DND-41 (cell line): Measurements from ENCODE around the gene NUAK2.
"Not testable (repeated sequence)": the region's sequence is repeated elsewhere in the genome, so short reads cannot be mapped to it uniquely, and the experiment has no call there.

Experiments
- ATAC-seq: fragments of 200-7000 bp; cut with Tn5 transposase; 3 replicates; pipeline ENCODE4 v1.9.1; 2021; ENCODE audit warnings: low read depth; ENCODE audit not compliant: insufficient read depth
- DNase-seq: peaks from one replicate; pipeline ENCODE4 v3.0.0-alpha.2; 2020
- H2AFZ ChIP-seq: 2 replicates; pipeline ENCODE4 v1.6.0; 2012; ENCODE audit warnings: low read depth, low read length
- H3K27ac ChIP-seq: 2 replicates; pipeline ENCODE4 v1.5.1; 2012; ENCODE audit warnings: low read length, inconsistent platforms
- H3K27me3 ChIP-seq: fragments of 200-600 bp; sonication (generic); 2 replicates; pipeline ENCODE4 v1.6.0; 2012; ENCODE audit warnings: low read length, mild to moderate bottlenecking, inconsistent platforms; ENCODE audit not compliant: insufficient read depth, poor library complexity
- H3K36me3 ChIP-seq: 2 replicates; pipeline ENCODE4 v1.5.1; 2012; ENCODE audit warnings: low read length, inconsistent platforms; ENCODE audit not compliant: insufficient read depth
- H3K4me1 ChIP-seq: 2 replicates; pipeline ENCODE4 v1.5.1; 2012; ENCODE audit warnings: mild to moderate bottlenecking, low read length; ENCODE audit not compliant: insufficient read depth
- H3K4me2 ChIP-seq: 2 replicates; pipeline ENCODE4 v1.6.0; 2012; ENCODE audit warnings: mild to moderate bottlenecking, moderate library complexity, low read length, inconsistent platforms; ENCODE audit not compliant: insufficient read depth
- H3K4me3 ChIP-seq, 2 experiments: fragments of 200-600 bp in 1 of 2; shearing (Covaris generic) in 1 of 2; 2 replicates each; pipeline ENCODE4 v1.5.1; 2012 to 2016; ENCODE audit warnings: inconsistent platforms in 2 of 2, low read length in 2 of 2, mild to moderate bottlenecking in 2 of 2, low read depth in 1 of 2, moderate library complexity in 1 of 2
- H3K79me2 ChIP-seq: 2 replicates; pipeline ENCODE4 v1.6.0; 2012; ENCODE audit warnings: low read length, inconsistent platforms; ENCODE audit not compliant: insufficient read depth
- H3K9ac ChIP-seq: 2 replicates; pipeline ENCODE4 v1.6.0; 2012; ENCODE audit warnings: low read depth, mild to moderate bottlenecking, inconsistent platforms, low read length, moderate library complexity
- H3K9me3 ChIP-seq: 2 replicates; pipeline ENCODE4 v1.5.1; 2012; ENCODE audit warnings: low read length, moderate library complexity, mild to moderate bottlenecking, inconsistent platforms; ENCODE audit not compliant: insufficient read depth, severe bottlenecking
- H4K20me1 ChIP-seq: 2 replicates; pipeline ENCODE4 v1.6.0; 2012; ENCODE audit warnings: low read length; ENCODE audit not compliant: insufficient read depth
- EZH2 ChIP-seq: IDR thresholded peaks from 3 replicates; pipeline ENCODE4 v1.6.1; 2012; ENCODE audit warnings: borderline replicate concordance, low read depth, mild to moderate bottlenecking, moderate library complexity, low read length, inconsistent platforms; ENCODE audit not compliant: severe bottlenecking
- TF ChIP-seq, protein P1 (sequence below): IDR thresholded peaks from 2 replicates; pipeline ENCODE4 v1.5.1; 2012; ENCODE audit warnings: borderline replicate concordance, low read length, moderate library complexity, mild to moderate bottlenecking; ENCODE audit not compliant: poor library complexity, severe bottlenecking; ENCODE audit errors: extremely low read depth

NUAK2 gene

DNA sequence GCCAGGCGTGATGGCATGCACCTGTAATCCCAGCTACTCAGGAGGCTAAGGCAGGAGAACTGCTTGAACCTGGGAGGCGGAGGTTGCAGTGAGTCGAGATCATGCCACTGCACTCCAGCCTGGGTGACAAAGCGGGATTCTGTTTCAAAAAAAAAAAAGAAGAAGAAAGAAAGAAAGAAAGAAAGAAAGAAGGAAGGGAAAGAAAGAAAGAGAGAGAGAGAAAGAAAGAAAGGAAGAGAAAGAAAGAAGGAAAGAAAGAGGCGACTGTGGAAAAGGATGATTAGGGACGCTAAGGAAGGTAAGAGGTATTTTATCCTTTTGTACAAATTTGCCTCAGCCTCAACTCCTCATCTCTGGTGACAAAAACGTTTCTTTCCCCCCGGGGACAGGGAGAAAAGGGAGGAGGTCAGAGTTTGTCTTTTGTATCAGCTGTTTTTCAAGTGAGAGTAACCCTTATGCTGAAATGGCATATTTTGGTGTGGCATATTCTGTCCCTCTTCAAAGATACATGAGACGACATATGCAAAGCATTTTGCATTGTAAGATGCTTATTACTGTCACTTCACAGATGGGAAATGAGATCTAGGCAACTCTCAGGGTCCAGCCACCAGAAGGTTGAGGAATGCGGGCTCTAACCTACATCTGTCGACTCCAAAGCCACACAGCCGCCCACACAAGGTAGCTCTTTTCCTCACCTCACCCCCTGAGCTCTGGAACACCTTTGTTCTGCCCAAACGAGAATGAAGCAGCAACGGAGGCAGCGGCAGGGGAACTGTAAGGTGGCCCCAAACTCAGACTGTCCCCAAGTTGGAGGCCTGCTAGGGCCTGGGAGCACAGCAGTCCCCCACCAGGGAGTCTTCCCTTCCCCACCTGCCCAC lies 38.0 kb downstream of the NUAK2 start:
- Histone ChIP-seq H4K20me1 (peaks cover 45% of the 10 kb centered on the region), H3K27me3 (no peaks in the 10 kb centered on the region), H3K79me2 (no peaks in the 10 kb centered on the region), H3K4me3 (no peak overlapping the region), H2AFZ (no peak overlapping the region), H3K9me3 (no peaks in the 10 kb centered on the region), H3K9ac (no peak overlapping the region), H3K4me2 (no peak overlapping the region), H3K4me1 (peaks cover 46% of the 10 kb centered on the region), H3K27ac (no peak overlapping the region), H3K36me3 (no peaks in the 10 kb centered on the region)
- DNase-seq (no peak), ATAC-seq (no peak)
- TF ChIP-seq, protein P1, sequence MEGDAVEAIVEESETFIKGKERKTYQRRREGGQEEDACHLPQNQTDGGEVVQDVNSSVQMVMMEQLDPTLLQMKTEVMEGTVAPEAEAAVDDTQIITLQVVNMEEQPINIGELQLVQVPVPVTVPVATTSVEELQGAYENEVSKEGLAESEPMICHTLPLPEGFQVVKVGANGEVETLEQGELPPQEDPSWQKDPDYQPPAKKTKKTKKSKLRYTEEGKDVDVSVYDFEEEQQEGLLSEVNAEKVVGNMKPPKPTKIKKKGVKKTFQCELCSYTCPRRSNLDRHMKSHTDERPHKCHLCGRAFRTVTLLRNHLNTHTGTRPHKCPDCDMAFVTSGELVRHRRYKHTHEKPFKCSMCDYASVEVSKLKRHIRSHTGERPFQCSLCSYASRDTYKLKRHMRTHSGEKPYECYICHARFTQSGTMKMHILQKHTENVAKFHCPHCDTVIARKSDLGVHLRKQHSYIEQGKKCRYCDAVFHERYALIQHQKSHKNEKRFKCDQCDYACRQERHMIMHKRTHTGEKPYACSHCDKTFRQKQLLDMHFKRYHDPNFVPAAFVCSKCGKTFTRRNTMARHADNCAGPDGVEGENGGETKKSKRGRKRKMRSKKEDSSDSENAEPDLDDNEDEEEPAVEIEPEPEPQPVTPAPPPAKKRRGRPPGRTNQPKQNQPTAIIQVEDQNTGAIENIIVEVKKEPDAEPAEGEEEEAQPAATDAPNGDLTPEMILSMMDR: no peak
- TF ChIP-seq EZH2: no peak

GRCh38 chr1:205280666-205281395 lies 40.7 kb downstream of the NUAK2 start:
- H3K9ac ChIP-seq, ATAC-seq, DNase-seq, H2AFZ ChIP-seq, H3K4me2 ChIP-seq, H3K27ac ChIP-seq, H3K9me3 ChIP-seq, H3K4me3 ChIP-seq, H3K79me2 ChIP-seq, H3K27me3 ChIP-seq, H3K36me3 ChIP-seq: not testable (repeated sequence)
- H4K20me1 ChIP-seq: peaks cover 24% of the 10 kb centered on the region
- peaks cover 20% of the 10 kb centered on the region for H3K4me1 ChIP-seq

DNA sequence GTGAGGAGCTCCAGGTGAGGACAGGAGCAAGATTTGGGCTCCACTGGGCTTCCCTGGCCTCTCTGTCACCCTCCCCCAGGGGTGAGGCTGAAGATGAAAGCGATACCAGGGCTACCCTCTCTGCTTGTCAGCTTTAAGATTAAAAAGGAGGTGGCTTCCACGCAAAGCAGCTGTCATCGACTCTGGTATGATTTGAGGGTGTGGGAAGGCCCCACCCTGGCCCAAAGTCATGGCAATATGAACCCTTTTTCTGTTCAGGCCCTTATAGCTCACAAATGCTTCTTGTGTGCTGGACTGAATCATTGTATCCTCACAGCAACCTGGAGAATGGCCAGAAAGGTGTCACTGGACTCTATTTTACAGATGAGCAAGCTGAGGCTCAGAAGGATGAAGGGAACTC lies 41.6 kb downstream of the NUAK2 start:
- no peak overlapping the region for H3K4me2 ChIP-seq
- H3K27ac ChIP-seq: no peak overlapping the region

More for the DNA sequence above, 41.6 kb downstream of the NUAK2 start:
- no peaks in the 10 kb centered on the region for H3K9me3 ChIP-seq
- H3K36me3 ChIP-seq: no peaks in the 10 kb centered on the region
- ATAC-seq: no peak
- DNase-seq: no peak
- peaks cover 19% of the 10 kb centered on the region for H4K20me1 ChIP-seq
- TF ChIP-seq EZH2: no peak
- TF ChIP-seq, protein P1: no peak
- H3K79me2 ChIP-seq: no peaks in the 10 kb centered on the region
- H3K4me3 ChIP-seq: no peak overlapping the region
- peaks cover 11% of the 10 kb centered on the region for H3K4me1 ChIP-seq
- H2AFZ ChIP-seq: no peak overlapping the region
- no peak overlapping the region for H3K9ac ChIP-seq
- peaks cover 4% of the 10 kb centered on the region for H3K27me3 ChIP-seq
